ENCODE data around the gene SRPK2. TPM values are rescaled to one million over a fixed set of nuclear protein-coding genes. Genes with fewer than 3 reads are reported as not detected.
"Not testable (repeated sequence)": the region's sequence is repeated elsewhere in the genome, so short reads cannot be mapped to it uniquely, and the experiment has no call there.

Gene SRPK2
- polyA plus RNA-seq, 3 donors = 8.5 to 17.1 (median 14.1) TPM

DNA sequence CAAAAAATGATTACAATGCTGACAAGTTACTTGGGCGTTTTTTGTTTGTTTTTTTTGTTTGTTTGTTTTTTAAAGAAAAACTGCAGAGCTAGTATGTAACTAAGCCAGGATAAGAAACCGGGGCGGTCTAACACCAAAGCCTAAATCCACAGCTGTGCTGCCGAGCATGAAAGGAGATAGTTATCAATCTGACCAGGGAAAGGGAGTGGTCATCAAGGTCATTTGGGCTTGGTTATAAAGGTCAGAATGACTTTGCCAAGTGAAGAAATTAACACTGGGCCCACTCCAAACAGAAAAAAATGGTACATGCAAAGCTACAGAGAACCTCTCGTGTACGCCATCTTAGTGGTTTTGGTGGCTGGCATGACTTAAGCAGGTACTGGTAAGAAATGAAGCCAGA is 104.7 kb downstream of the SRPK2 start:
- no peak overlapping the region for H3K27ac ChIP-seq (ENCODE audit: low read depth, low read length)
- WGBS, 3 donors = 69 to 85% (median 84%) methylated on average over 6 of the region's 6 CpGs

DNA sequence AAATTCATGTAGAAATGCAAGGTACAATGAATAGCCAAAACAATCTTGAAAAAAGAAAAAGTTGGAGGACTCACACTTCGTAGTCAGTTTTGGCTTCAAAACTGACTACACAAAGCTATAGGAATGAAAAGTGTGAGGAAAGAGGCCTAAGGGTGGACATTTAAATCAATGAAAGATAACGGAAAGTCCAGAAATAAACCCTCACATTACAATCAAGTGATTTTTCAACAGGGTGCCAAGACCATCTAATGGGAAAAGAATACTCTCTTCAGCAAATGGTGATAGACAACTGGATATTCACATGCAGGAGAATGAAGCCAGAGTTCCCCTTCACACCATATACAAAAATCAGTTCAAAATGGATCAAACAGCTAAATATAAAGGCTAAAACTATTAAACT is 106.8 kb downstream of the SRPK2 start:
- 84 to 86% (median 86%) methylated on average over 2 of the region's 2 CpGs for WGBS, 3 donors

DNA sequence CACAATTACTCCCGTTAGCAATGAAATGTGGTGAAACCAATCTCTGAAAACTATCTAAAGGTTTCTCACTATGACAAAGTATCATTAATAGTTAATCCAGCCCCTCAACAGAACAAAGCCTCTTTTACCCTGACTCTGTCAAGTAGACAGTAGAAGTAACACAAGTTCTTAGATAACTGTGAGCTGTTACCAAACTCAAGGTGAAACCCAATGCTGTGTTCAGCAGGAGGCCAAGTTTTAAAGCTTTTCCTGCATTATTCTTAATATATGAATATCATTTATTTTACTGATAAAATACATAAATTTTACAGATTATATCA is 109.1 kb downstream of the SRPK2 start:
- no peak overlapping the region for H3K27ac ChIP-seq (ENCODE audit: low read depth, low read length)
- 51 to 71% (median 70%) methylated on average over 1 of the region's 1 CpG for WGBS, 3 donors

More for the DNA sequence above, 106.8 kb downstream of the SRPK2 start:
- H3K27ac ChIP-seq (ENCODE audit: low read depth, low read length) = no peak overlapping the region

- no peak overlapping the region for H3K27ac ChIP-seq (ENCODE audit: low read depth, low read length)
- 65 to 78% (median 70%) methylated on average over 8 of the region's 8 CpGs for WGBS, 3 donors
Measured at GRCh38 chr7:105278973-105279687, 109.6 kb downstream of the SRPK2 start.

GRCh38 chr7:105278565-105278964 is 110.2 kb downstream of the SRPK2 start:
- H3K27ac ChIP-seq (ENCODE audit: low read depth, low read length) = no peak overlapping the region
- 83 to 92% (median 87%) methylated on average over 5 of the region's 5 CpGs for WGBS, 3 donors

- no peak overlapping the region for H3K27ac ChIP-seq (ENCODE audit: low read depth, low read length)
- 76 to 98% (median 94%) methylated on average over 6 of the region's 6 CpGs for WGBS, 3 donors
Measured at GRCh38 chr7:105277341-105277740, 111.4 kb downstream of the SRPK2 start.

- H3K27ac ChIP-seq (ENCODE audit: low read depth, low read length) = no peak overlapping the region
- WGBS, 3 donors = 90 to 93% (median 91%) methylated on average over 9 of the region's 9 CpGs
Measured at GRCh38 chr7:105270117-105270516, 118.6 kb downstream of the SRPK2 start.

- WGBS, 3 donors = 0 to 1% (median 1%) methylated on average over 3 of the region's 3 CpGs
- no peak overlapping the region for H3K27ac ChIP-seq (ENCODE audit: low read depth, low read length)
Measured at GRCh38 chr7:105269397-105269796, 119.3 kb downstream of the SRPK2 start.

- 3 to 5% (median 4%) methylated on average over 6 of the region's 6 CpGs for WGBS, 3 donors
- H3K27ac ChIP-seq (ENCODE audit: low read depth, low read length) = no peak overlapping the region
Measured at GRCh38 chr7:105268511-105269392, 120.0 kb downstream of the SRPK2 start.

DNA sequence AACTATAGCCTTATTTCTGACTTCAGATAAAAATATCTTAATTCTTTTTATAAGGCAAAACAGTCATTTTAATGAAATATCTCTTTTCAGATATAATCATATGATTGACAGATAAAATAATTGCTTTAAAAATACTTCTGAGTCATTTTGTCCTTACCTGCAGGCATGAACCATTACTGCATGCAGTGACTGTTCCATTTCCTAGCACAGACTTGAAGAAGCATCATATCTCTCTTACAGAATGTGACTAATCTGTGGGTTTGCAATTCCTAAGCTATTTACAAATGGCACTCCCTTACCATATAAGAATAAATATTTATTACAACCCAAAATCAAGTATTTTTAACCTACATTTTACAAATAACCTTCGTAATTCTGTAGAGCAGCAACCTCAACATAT is 120.7 kb downstream of the SRPK2 start:
- no peak overlapping the region for H3K27ac ChIP-seq (ENCODE audit: low read depth, low read length)
- 26 to 40% (median 38%) methylated on average over 1 of the region's 1 CpG for WGBS, 3 donors

DNA sequence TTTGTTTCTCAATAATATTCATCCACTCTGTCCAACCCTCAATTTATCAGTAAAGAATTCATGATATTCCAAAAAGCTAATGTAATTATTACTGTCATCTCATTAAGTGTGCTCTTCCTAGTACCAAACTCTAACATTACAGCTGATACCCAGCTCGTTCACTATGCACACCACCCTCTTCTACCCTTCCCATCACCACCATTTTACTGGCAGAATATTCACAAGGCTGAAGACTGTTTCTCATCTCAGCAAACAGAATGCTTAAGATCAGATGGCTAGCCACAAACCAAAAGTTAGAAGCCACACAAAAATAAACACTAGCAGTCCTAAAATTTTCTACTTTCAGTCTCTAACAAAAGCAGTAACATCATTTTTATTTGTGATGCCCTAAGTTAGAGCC is 121.5 kb downstream of the SRPK2 start:
- H3K27ac ChIP-seq (ENCODE audit: low read depth, low read length) = no peak overlapping the region
- 37 to 63% (median 59%) methylated on average over 1 of the region's 1 CpG for WGBS, 3 donors

GRCh38 chr7:105264707-105265106 is 124.0 kb downstream of the SRPK2 start:
- no peak overlapping the region for H3K27ac ChIP-seq (ENCODE audit: low read depth, low read length)
- WGBS, 3 donors = 85 to 100% (median 91%) methylated on average over 1 of the region's 1 CpG

DNA sequence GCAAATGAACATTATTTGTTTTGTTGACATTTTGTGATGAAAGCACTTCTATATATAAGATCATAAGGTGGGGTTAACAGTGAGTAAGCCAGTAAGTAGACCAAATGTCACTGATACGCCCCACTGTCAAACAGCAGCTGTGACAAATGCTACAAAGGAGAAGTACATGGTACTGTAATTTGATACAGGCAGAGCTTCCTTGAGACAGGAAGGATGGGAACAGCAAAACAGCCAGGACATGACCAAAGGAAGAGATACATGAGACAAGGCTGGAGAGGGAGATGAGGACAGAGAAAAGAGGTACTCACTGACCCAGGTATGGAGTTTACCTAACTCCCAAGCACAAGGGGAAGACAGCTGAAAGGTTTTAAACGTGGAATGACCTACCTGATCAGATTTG is 127.0 kb downstream of the SRPK2 start:
- H3K27ac ChIP-seq (ENCODE audit: low read depth, low read length) = no peak overlapping the region
- WGBS, 3 donors = 49 to 69% (median 61%) methylated on average over 2 of the region's 2 CpGs

DNA sequence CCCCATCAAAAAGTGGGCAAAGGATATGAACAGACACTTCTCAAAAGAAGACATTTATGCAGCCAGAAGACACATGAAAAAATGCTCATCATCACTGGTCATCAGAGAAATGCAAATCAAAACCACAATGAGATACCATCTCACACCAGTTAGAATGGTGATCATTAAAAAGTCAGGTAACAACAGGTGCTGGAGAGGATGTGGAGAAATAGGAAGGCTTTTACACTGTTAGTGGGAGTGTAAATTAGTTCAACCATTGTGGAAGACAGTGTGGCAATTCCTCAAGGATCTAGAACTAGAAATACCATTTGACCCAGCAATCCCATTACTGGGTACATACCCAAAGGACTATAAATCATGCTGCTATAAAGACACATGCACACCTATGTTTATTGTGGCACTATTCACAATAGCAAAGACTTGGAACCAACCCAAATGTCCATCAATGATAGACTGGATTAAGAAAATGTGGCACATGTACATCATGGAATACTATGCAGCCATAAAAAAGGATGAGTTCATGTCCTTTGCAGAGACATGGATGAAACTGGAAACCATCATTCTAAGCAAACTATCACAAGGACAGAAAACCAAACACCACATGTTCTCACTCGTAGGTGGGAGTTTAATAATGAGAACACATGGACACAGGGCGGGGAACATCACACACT is 128.4 kb downstream of the SRPK2 start:
- WGBS, 3 donors = 99 to 100% (median 100%) methylated on average over 2 of the region's 2 CpGs

GRCh38 chr7:105258919-105259318 is 129.8 kb downstream of the SRPK2 start:
- H3K27ac ChIP-seq (ENCODE audit: low read depth, low read length) = not testable (repeated sequence)

More for the DNA sequence above, 128.4 kb downstream of the SRPK2 start:
- H3K27ac ChIP-seq (ENCODE audit: low read depth, low read length) = not testable (repeated sequence)

GRCh38 chr7:105257338-105257737 is 131.4 kb downstream of the SRPK2 start:
- WGBS, 3 donors = 5 to 11% (median 7%) methylated on average over 1 of the region's 1 CpG

DNA sequence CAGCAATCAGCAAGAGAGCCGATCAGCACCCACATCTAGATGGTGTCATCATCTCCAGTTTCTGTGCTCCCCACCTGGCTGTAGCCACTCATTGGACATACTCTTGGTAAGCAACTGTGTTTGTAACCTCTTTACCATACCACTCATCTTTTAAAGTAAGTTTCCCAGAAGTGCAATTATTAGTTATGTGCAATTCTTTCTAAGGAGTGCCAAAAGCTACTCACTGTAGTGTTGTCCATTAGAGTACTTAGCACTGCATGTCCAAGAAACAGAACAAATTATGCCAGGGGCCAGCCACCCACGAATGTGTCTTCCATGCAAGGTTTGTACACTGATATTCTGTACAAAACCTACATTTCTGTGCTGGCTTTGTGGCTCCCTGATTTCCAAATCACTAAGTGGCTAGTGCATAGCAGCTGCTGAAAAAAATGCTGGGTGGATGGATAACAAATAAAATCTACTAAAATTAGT is 131.9 kb downstream of the SRPK2 start:
- 56 to 76% (median 63%) methylated on average over 2 of the region's 2 CpGs for WGBS, 3 donors
- no peak overlapping the region for H3K27ac ChIP-seq (ENCODE audit: low read depth, low read length)

More at GRCh38 chr7:105257338-105257737, 131.4 kb downstream of the SRPK2 start:
- no peak overlapping the region for H3K27ac ChIP-seq (ENCODE audit: low read depth, low read length)

GRCh38 chr7:105250706-105251105 is 138.0 kb downstream of the SRPK2 start:
- 94 to 95% (median 94%) methylated on average over 3 of the region's 3 CpGs for WGBS, 3 donors

GRCh38 chr7:105250239-105250638 is 138.5 kb downstream of the SRPK2 start:
- WGBS, 3 donors = 91 to 96% (median 92%) methylated on average over 4 of the region's 4 CpGs
- H3K27ac ChIP-seq (ENCODE audit: low read depth, low read length) = no peak overlapping the region

More at GRCh38 chr7:105250706-105251105, 138.0 kb downstream of the SRPK2 start:
- no peak overlapping the region for H3K27ac ChIP-seq (ENCODE audit: low read depth, low read length)

Data from adipose tissue (tissue), 3 donors.